Thyroid gland (tissue), 4 donors: ENCODE measurements around the gene ITGB4. TPM values are rescaled to one million over a fixed set of nuclear protein-coding genes. Genes with fewer than 3 reads are reported as not detected.

Experiments used
- DNase-seq, 2 donors: peaks; one replicate each; pipeline ENCODE4 v3.0.0-alpha.2; 2019
- H3K27ac ChIP-seq, 3 donors: fragments of 200-600 bp; sonication (generic); 1 replicate in 2 of 3; 2 replicates in 1 of 3; pipeline ENCODE4 v1.5.1; 2016 to 2019; ENCODE audit warnings: mild to moderate bottlenecking in 1 of 3, moderate library complexity in 1 of 3
- H3K27me3 ChIP-seq: fragments of 200-600 bp; sonication (generic); one replicate; pipeline ENCODE4 v1.5.1; 2019
- H3K36me3 ChIP-seq, 2 donors: fragments of 200-600 bp; sonication (generic); one replicate each; pipeline ENCODE4 v1.5.1; 2016 to 2019
- H3K4me1 ChIP-seq, 2 donors: fragments of 200-600 bp; sonication (generic); one replicate each; pipeline ENCODE4 v1.5.1; 2017 to 2019
- H3K4me3 ChIP-seq, 3 donors: fragments of 200-600 bp; sonication (generic); replicated peaks in 1 of 3; 1 replicate in 2 of 3; 2 replicates in 1 of 3; pipeline ENCODE4 v1.5.1; 2016; ENCODE audit warnings: mild to moderate bottlenecking in 1 of 3
- H3K9me3 ChIP-seq: fragments of 200-600 bp; sonication (generic); one replicate; pipeline ENCODE4 v1.5.1; 2017
- POLR2A ChIP-seq, 2 donors: fragments of 450-650 bp; IDR thresholded peaks; one replicate each; pipeline ENCODE4 v1.6.1; 2017; ENCODE audit warnings: antibody characterized with exemption in 2 of 2, mild to moderate bottlenecking in 2 of 2, moderate library complexity in 1 of 2
- WGBS, 2 donors: methylation state at CpG; one replicate each; pipeline ENCODE4 v1.1.5; 2017; 5-methylcytosine and 5-hydroxymethylcytosine counted together
- intact Hi-C: fragments of 100-400 bp; cut with DNase I; formaldehyde crosslinking; loops from one replicate; pipeline ENCODE4 v1.15.1; 2023
- total RNA-seq, 4 donors: library from RNA; depleted of rRNA; stranded (reverse); fragments of >200 nt; gene quantifications; one replicate each; pipeline ENCODE4 v1.2.3, GENCODE V29; 2016
- TF ChIP-seq, protein P1 (sequence below), 6 experiments: fragments of 200-600 bp in 3 of 6; fragments of 450-650 bp in 3 of 6; sonication (generic) in 3 of 6; IDR thresholded peaks; one replicate each; pipeline ENCODE4 v1.5.1; 2016 to 2019; ENCODE audit warnings: antibody characterized with exemption in 6 of 6, mild to moderate bottlenecking in 2 of 6, inconsistent platforms in 1 of 6, moderate library complexity in 1 of 6

ITGB4 gene
- total RNA-seq, 4 donors from 2014 or later: 19.7 to 27.3 (median 23.1) TPM

DNA sequence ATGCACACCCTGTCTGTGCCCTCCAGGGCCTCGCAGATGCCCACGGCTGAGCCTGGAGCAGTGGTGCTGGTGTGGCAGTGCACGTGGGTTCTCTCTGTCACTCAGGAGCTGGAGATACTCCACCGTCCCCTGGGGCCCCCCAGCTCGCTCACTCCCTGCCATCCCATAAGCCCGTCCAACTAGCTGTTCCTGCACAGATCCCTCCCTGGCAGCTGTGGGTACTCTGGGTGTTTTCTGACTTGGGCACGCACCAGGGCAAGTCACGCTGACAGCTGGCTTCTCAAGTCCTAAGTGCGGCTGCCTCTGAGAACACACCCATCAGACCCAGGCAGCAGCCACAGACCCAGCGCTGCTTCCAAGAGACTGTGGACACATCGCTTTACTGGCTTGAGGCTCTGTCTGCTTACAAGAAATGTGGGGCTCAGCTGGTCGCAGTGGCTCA lies 25.4 kb upstream of the ITGB4 start:
- 92 to 98% methylated on average over 9 to 12 of the region's 12 CpGs for WGBS, 2 donors
- H3K9me3 ChIP-seq: no peaks in the 10 kb centered on the region
- peaks cover 5 to 29% of the 10 kb centered on the region in 2 donors for H3K4me1 ChIP-seq
- H3K27me3 ChIP-seq: no peaks in the 10 kb centered on the region
- no peak overlapping the region for H3K4me3 ChIP-seq
- H3K27ac ChIP-seq: no peak overlapping the region
- intact Hi-C loops: no loop called here
- H3K36me3 ChIP-seq: peaks cover 11% of the 10 kb centered on the region in 2 donors
- DNase-seq: no peak
- TF ChIP-seq, protein P1, sequence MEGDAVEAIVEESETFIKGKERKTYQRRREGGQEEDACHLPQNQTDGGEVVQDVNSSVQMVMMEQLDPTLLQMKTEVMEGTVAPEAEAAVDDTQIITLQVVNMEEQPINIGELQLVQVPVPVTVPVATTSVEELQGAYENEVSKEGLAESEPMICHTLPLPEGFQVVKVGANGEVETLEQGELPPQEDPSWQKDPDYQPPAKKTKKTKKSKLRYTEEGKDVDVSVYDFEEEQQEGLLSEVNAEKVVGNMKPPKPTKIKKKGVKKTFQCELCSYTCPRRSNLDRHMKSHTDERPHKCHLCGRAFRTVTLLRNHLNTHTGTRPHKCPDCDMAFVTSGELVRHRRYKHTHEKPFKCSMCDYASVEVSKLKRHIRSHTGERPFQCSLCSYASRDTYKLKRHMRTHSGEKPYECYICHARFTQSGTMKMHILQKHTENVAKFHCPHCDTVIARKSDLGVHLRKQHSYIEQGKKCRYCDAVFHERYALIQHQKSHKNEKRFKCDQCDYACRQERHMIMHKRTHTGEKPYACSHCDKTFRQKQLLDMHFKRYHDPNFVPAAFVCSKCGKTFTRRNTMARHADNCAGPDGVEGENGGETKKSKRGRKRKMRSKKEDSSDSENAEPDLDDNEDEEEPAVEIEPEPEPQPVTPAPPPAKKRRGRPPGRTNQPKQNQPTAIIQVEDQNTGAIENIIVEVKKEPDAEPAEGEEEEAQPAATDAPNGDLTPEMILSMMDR (IDR thresholded peaks at IDR 0.05): no peak
- no peak for TF ChIP-seq POLR2A (IDR thresholded peaks at IDR 0.05)

DNA sequence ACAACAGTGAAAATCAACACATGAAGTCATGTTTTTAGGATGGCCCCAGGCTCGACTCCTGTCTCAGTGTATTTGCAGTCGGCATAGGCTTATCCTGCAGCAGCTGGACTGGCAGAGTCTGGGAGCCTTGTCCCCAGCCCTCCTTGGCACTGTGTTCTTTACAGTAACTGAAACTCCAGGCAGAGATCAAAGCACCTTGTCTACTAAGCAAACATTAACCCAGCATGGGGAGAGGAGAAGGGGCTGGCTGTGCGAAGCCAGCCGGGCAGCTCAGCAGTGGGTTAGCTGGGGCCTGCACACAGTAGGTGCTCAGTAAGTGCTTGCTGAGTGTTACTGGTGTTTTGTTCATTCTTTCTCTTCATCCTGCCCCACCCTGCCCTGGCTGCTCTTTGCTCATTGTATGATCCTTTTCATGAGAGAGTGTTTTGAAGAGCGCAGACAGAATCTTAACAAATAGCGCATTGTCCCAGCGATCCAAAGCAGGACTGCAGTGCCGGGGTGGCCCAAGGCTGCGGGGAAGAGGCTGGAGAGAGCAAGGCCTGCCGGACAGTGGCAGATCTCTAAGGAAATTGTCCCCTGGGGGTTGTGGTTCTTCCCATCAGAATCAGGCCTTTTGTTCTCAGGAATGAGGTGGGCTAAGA lies 23.5 kb upstream of the ITGB4 start:
- Histone ChIP-seq H3K4me3 (no peak overlapping the region), H3K4me1 (peaks cover 5 to 29% of the 10 kb centered on the region in 2 donors), H3K36me3 (peaks cover 28 to 30% of the 10 kb centered on the region in 2 donors), H3K27me3 (no peaks in the 10 kb centered on the region), H3K9me3 (no peaks in the 10 kb centered on the region), H3K27ac (peak overlapping the region in 1 of 3 donors; percentile 2)
- TF ChIP-seq, protein P1 (IDR thresholded peaks at IDR 0.05): no peak
- TF ChIP-seq POLR2A (IDR thresholded peaks at IDR 0.05): no peak
- no peak for DNase-seq
- intact Hi-C loops: no loop called here
- WGBS, 2 donors: 68 to 83% methylated on average over 10 of the region's 10 CpGs

DNA sequence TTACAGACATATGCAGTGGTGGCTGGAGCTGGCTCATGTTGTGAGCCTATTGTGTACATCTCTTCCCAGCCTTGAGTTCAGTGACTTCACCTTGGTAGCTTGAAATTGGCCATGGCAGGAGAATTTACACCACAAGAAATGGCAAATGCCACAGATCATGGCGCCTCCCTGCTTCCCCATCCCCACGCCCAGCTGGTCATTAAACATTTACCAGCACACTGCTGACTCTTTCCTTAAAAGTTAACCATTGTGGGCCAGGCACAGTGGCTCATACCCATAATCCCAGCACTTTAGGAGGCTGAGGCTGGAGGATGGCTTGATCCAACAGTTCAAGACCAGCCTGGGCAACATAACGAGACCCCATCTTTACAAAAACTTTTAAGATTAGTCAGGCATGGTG lies 22.6 kb upstream of the ITGB4 start:
- Histone ChIP-seq H3K27ac (no peak overlapping the region), H3K27me3 (no peaks in the 10 kb centered on the region), H3K9me3 (no peaks in the 10 kb centered on the region), H3K4me1 (peaks cover 0 to 20% of the 10 kb centered on the region in 2 donors), H3K36me3 (peaks cover 36 to 37% of the 10 kb centered on the region in 2 donors), H3K4me3 (no peak overlapping the region)
- intact Hi-C loops: no loop called here
- TF ChIP-seq, protein P1 (IDR thresholded peaks at IDR 0.05): no peak
- no peak for TF ChIP-seq POLR2A (IDR thresholded peaks at IDR 0.05)
- 87 to 96% methylated on average over 3 of the region's 3 CpGs for WGBS, 2 donors
- no peak for DNase-seq

DNA sequence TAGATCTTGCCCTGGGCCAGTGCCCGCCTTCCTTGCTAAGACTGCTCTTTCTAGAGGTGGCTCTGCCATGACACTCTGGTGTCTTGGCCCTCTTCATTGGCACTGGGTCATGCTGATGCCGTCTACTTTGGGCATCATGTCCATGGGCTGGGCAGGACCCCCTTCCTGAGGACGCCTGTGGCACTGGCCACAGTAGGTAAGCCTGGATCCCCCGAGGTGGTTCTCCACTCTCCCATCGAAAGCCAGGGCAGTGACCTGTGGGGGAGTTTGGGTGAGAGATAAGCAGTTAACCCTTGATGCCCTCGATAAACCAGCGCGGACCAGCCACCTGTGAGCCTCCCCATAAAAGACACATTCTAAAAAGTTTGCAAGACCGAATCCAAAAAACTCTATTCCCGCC lies 20.0 kb upstream of the ITGB4 start:
- H3K27ac ChIP-seq: peak overlapping the region in 2 of 3 donors; percentile 14 to 33
- H3K4me1 ChIP-seq: peaks cover 0 to 14% of the 10 kb centered on the region in 2 donors
- H3K36me3 ChIP-seq: peaks cover 58 to 63% of the 10 kb centered on the region in 2 donors
- no peak for DNase-seq
- H3K9me3 ChIP-seq: no peaks in the 10 kb centered on the region
- H3K27me3 ChIP-seq: no peaks in the 10 kb centered on the region
- no peak overlapping the region for H3K4me3 ChIP-seq
- no peak for TF ChIP-seq POLR2A (IDR thresholded peaks at IDR 0.05)
- TF ChIP-seq, protein P1 (IDR thresholded peaks at IDR 0.05): no peak
- intact Hi-C loops: no loop called here
- 93 to 97% methylated on average over 8 to 9 of the region's 10 CpGs for WGBS, 2 donors

DNA sequence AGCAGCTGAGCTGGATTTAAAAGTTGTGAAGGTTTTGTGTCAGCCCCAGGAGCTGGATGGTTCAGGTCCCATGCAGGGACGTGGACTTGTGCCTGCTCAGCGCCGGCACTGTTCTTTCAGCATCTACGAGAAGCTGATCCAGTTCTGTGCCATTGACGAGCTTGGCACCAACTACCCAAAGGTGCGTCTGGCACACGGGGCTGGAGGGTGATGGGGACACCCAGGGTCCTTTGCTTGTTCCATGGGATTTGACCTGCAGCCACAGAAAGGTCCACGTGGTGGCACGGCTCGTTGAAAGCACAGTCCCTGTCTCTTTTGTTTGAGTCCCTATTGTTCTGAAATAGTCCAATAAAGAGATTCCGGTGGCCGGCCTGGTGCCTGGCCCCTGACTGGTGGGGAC lies 18.1 kb upstream of the ITGB4 start:
- no peaks in the 10 kb centered on the region for H3K9me3 ChIP-seq
- no peaks in the 10 kb centered on the region for H3K27me3 ChIP-seq
- no peak for DNase-seq
- no peak for TF ChIP-seq POLR2A (IDR thresholded peaks at IDR 0.05)
- TF ChIP-seq, protein P1 (IDR thresholded peaks at IDR 0.05): no peak
- WGBS, 2 donors: 94 to 95% methylated on average over 4 to 12 of the region's 12 CpGs
- H3K36me3 ChIP-seq: peaks cover 67 to 68% of the 10 kb centered on the region in 2 donors
- H3K27ac ChIP-seq: no peak overlapping the region
- peaks cover 0 to 16% of the 10 kb centered on the region in 2 donors for H3K4me1 ChIP-seq
- intact Hi-C loops: no loop called here
- no peak overlapping the region for H3K4me3 ChIP-seq
